HUES48 (cell line): ENCODE results near the gene SPP2.

ENCODE experiments used
- H3K27ac ChIP-seq: one replicate; pipeline ENCODE4 v1.7.0; 2013; ENCODE audit warnings: low read depth, low read length, inconsistent platforms
- H3K27me3 ChIP-seq: 2 replicates; pipeline ENCODE4 v1.6.1; 2013; ENCODE audit warnings: mild to moderate bottlenecking, low read length; ENCODE audit not compliant: control insufficient read depth, insufficient read depth
- H3K36me3 ChIP-seq: 2 replicates; pipeline ENCODE4 v1.6.1; 2013; ENCODE audit warnings: low read length; ENCODE audit not compliant: control insufficient read depth, insufficient read depth
- H3K4me1 ChIP-seq: 2 replicates; pipeline ENCODE4 v1.6.1; 2013; ENCODE audit warnings: mild to moderate bottlenecking, low read length; ENCODE audit not compliant: control insufficient read depth, insufficient read depth
- H3K4me3 ChIP-seq: 2 replicates; pipeline ENCODE4 v1.5.1; 2013; ENCODE audit warnings: mild to moderate bottlenecking, low read depth, low read length
- H3K9ac ChIP-seq: 2 replicates; pipeline ENCODE4 v1.6.1; 2013; ENCODE audit warnings: mild to moderate bottlenecking, low read depth, low read length, moderate library complexity
- H3K9me3 ChIP-seq: 2 replicates; pipeline ENCODE4 v1.6.1; 2013; ENCODE audit warnings: low read length; ENCODE audit not compliant: control insufficient read depth, insufficient read depth

The SPP2 gene

DNA sequence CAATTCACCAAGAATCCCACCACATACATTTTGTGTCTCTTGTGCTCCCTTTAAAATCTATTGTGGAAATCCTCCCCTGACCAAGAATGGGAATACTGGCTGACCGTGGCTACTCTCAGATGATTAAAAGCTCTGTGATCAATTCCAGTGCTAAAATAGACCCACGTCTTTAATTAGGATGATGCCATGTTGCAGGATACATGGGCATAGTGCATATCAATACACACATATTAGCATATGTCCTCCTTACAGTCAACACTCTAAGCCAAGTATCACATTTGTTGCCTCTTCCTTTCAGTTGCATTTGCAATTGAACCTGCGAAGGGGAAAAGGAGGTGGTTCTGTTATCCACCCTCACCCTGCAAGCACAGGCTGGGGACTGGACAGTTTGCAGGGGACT lies 41.8 kb downstream of the SPP2 start:
- H3K36me3 ChIP-seq: no peaks in the 10 kb centered on the region
- peaks cover 9% of the 10 kb centered on the region for H3K4me1 ChIP-seq
- H3K27ac ChIP-seq: no peak overlapping the region
- H3K9me3 ChIP-seq: peaks cover 4% of the 10 kb centered on the region
- H3K9ac ChIP-seq: no peak overlapping the region
- H3K27me3 ChIP-seq: no peaks in the 10 kb centered on the region
- no peak overlapping the region for H3K4me3 ChIP-seq

DNA sequence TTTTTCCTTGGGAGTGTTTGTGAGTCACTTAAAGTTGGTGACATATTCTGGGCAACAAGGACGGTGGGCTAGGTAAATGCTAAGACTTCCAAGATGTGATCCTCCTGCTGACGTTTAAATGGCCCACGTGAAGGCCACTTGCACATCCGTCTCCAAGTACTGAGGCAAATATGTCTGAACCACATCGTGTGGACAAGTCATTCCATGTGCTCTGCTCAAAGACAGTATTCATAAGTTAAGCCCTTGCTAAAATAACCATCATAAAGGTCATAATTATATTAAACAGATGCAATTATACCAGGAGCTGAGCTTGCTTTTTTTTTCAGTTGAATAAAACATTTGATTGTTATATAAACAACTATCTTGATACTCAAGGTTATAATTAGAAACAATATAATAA lies 44.8 kb downstream of the SPP2 start:
- Histone ChIP-seq H3K27me3 (no peaks in the 10 kb centered on the region), H3K27ac (no peak overlapping the region), H3K9ac (no peak overlapping the region), H3K4me3 (no peak overlapping the region), H3K4me1 (peaks cover 9% of the 10 kb centered on the region), H3K9me3 (no peaks in the 10 kb centered on the region), H3K36me3 (no peaks in the 10 kb centered on the region)

DNA sequence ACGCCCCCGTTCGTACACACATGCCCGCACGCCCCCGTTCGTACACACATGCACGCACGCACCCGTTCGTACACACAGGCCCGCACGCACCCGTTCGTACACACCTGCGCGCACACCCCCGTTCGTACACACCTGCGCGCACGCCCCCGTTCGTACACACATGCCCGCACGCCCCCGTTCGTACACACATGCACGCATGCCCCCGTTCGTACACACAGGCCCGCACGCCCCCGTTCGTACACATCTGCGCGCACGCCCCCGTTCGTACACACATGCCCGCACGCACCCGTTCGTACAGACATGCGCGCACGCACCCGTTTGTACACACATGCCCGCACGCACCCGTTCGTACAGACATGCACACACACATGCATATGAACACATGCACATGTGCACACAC lies 45.7 kb downstream of the SPP2 start:
- Histone ChIP-seq H3K9me3 (no peaks in the 10 kb centered on the region), H3K36me3 (no peaks in the 10 kb centered on the region), H3K27ac (no peak overlapping the region), H3K4me3 (no peak overlapping the region), H3K9ac (no peak overlapping the region), H3K27me3 (no peaks in the 10 kb centered on the region), H3K4me1 (peaks cover 9% of the 10 kb centered on the region)

DNA sequence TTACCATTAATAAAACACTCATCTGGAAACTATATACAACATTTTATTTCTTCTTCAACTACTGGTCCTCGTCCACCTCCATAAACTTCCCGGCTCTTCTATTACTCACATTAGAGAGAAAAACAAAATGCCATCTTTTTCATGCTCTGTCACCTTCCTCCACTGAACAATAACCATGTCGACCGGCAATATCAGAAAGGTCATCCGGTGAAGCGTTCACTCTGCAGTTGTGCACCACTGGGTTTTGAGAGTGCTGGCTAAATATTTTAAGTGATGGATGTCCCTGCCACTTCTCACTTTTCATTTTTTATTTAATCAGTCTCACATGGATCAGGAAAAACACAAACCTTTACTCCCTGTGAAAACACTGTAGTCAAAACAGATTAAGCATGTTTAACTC lies 48.2 kb downstream of the SPP2 start:
- Histone ChIP-seq H3K9ac (no peak overlapping the region), H3K27ac (no peak overlapping the region), H3K36me3 (no peaks in the 10 kb centered on the region), H3K4me3 (no peak overlapping the region), H3K4me1 (no peaks in the 10 kb centered on the region), H3K27me3 (no peaks in the 10 kb centered on the region), H3K9me3 (no peaks in the 10 kb centered on the region)

DNA sequence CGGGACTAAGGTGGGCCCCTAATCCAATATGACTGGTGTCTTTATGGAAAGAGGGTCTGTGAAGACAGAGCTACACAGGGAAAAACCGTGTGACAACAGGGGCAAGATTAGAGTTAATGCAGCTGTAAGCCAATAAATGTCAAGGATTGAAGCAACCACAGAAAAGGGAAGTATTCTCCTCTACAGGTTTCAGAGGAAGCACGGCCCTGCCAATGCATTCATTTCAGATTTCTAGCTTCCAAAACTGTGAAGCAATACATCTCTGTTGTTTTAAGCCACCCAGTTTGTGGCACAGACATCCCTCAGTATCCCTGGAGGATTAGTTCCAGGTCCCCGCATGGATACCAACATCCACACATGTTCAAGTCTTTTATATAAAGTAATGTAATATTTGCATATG lies 48.8 kb downstream of the SPP2 start:
- Histone ChIP-seq H3K4me3 (no peak overlapping the region), H3K36me3 (no peaks in the 10 kb centered on the region), H3K27ac (no peak overlapping the region), H3K27me3 (no peaks in the 10 kb centered on the region), H3K4me1 (no peaks in the 10 kb centered on the region), H3K9ac (no peak overlapping the region), H3K9me3 (no peaks in the 10 kb centered on the region)

DNA sequence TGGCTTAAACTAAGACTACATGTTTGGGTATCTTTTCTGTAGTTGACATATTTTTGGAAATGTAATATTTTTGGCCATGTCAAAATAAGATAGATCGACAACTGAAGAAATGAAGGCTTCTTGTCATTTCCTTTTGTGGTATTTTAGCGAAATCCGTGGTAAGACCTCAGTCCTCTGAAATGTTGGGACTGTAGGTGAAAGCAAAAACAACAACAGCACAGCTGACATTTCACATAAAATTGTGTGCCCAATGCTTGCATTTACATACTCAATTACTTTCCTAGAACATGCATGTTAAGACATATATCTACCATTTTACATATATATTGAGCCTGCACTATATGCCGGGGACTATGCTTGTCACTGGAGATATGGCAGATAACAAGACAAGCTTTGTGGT lies 50.2 kb downstream of the SPP2 start:
- Histone ChIP-seq H3K9me3 (no peaks in the 10 kb centered on the region), H3K4me3 (no peak overlapping the region), H3K27me3 (no peaks in the 10 kb centered on the region), H3K9ac (no peak overlapping the region), H3K27ac (no peak overlapping the region), H3K4me1 (no peaks in the 10 kb centered on the region), H3K36me3 (no peaks in the 10 kb centered on the region)

DNA sequence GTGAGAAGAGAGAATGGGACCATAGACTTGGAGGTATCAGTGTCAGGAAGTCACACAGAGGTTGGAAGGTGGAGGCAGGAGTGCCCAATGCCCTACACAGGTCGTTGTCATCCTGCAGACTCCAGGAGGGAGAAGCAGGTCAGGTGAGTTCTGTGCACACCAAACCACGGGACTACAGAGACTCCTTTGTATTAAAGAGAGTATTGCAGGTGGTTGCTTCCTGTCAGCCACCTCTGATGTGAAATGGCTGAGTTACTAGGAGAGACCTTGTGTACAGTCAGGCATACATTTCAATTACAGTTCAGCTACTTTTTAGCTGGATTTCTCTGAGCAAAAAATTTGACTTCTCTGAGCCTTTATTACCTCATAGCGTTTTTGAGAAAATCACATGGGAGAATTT lies 51.6 kb downstream of the SPP2 start:
- Histone ChIP-seq H3K27ac (no peak overlapping the region), H3K9ac (no peak overlapping the region), H3K4me3 (no peak overlapping the region), H3K27me3 (no peaks in the 10 kb centered on the region), H3K9me3 (no peaks in the 10 kb centered on the region), H3K36me3 (no peaks in the 10 kb centered on the region), H3K4me1 (no peaks in the 10 kb centered on the region)

DNA sequence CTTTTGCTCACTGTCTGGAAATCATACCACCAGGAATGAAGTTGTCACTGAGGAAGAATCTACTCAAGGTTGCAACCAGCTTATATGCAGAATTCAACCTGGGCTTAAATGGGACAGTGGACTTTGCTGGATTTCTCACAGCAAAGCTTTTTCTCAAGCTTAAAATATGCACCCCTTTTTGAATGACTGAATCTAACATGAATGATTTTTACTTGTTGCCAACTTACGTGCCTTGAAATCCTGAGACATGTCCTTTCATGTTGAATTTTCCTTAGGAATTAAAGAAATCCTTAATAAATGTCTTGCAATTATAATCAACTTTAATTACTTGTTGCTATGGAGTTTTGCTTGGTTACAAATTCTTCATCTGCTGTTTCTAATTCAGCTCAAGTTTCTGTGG lies 57.4 kb downstream of the SPP2 start:
- H3K4me1 ChIP-seq: no peaks in the 10 kb centered on the region
- H3K27ac ChIP-seq: no peak overlapping the region
- no peaks in the 10 kb centered on the region for H3K36me3 ChIP-seq
- H3K9me3 ChIP-seq: no peaks in the 10 kb centered on the region
- H3K9ac ChIP-seq: no peak overlapping the region
- no peak overlapping the region for H3K4me3 ChIP-seq
- H3K27me3 ChIP-seq: no peaks in the 10 kb centered on the region

DNA sequence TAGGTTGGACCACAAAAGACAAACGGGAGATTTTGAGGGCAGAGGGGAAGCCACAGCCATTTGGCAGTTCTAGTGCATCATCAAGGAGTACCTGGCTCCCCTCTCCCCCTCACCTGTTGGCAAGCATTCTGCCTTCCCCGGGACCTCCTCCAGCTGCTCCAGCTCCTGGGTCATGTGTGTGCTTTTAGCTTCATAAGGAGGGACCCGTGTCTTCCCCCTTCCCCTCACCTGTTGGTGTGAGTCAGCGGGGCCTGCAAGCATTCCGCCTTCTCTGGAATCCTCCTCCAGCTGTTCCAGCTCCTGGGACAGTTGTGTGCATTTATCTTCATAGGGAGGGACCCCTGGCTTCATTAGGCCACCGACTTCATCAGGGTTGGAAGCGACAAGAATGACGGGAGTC lies 58.8 kb downstream of the SPP2 start:
- no peaks in the 10 kb centered on the region for H3K9me3 ChIP-seq
- no peaks in the 10 kb centered on the region for H3K27me3 ChIP-seq
- no peak overlapping the region for H3K9ac ChIP-seq
- no peak overlapping the region for H3K27ac ChIP-seq
- no peaks in the 10 kb centered on the region for H3K4me1 ChIP-seq
- H3K36me3 ChIP-seq: no peaks in the 10 kb centered on the region
- no peak overlapping the region for H3K4me3 ChIP-seq

DNA sequence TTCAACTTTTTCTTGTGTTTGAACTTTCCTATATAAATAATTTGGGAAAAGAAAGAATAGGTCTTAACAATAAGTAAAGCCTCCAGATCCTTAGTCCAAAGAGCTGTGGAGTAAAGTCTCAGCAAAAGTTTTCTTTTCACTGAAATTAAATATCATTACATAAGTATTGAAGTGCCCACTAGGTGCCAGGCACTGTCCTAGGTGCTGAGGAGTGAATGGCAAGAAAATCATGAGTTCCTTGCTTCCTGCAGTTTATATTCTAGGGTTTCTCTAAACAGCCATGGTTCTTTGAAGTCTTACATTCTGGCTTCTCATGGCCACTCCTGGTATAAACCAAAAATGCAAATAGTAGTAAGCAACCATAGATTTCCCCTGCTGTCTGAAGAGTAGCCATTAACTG lies 59.7 kb downstream of the SPP2 start:
- no peaks in the 10 kb centered on the region for H3K9me3 ChIP-seq

DNA sequence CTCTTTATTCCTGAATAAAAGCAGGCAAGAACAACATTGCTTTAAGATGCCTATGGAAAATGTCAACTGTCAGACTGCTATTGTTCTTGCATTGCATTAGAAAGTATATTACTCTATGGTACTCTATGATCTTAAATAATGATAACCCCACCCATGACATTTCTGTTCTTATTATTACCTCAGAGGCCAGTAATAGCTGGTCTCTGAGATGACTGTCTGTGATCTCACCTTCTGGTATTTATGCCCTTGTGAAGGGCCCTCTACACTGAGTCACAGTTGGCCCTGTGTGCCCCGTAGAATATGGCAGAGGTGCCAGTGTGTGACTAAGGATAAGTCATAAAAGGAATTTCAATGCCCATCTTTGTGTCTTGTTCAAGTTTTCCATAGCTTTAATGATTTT lies 61.0 kb downstream of the SPP2 start:
- Histone ChIP-seq H3K9ac (no peak overlapping the region), H3K27me3 (no peaks in the 10 kb centered on the region), H3K36me3 (no peaks in the 10 kb centered on the region), H3K4me3 (no peak overlapping the region), H3K4me1 (no peaks in the 10 kb centered on the region), H3K27ac (no peak overlapping the region), H3K9me3 (no peaks in the 10 kb centered on the region)

More for the DNA sequence above, 59.7 kb downstream of the SPP2 start:
- no peaks in the 10 kb centered on the region for H3K4me1 ChIP-seq
- no peaks in the 10 kb centered on the region for H3K36me3 ChIP-seq
- no peak overlapping the region for H3K9ac ChIP-seq
- H3K27me3 ChIP-seq: no peaks in the 10 kb centered on the region
- no peak overlapping the region for H3K27ac ChIP-seq
- H3K4me3 ChIP-seq: no peak overlapping the region

DNA sequence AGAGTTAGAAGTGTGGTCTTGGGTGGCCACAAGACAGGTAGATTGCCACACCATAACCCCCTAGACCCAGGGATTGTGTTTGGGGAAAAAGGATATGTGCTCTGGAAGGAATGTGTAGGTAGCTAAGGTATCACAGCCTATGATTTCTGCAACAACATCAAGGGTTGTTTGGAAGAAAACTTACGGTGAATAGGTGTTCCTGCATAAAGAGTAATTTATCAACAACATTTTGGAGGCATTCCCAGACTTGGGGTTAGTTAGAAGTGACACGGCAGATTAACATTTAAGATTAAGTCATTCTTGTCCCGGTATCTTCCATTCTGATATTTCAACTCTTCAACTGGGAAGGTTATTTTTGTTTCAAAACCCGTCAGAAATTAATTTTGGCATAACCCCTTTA lies 65.5 kb downstream of the SPP2 start:
- no peaks in the 10 kb centered on the region for H3K4me1 ChIP-seq
- H3K4me3 ChIP-seq: no peak overlapping the region

More for the DNA sequence above, 65.5 kb downstream of the SPP2 start:
- H3K36me3 ChIP-seq: no peaks in the 10 kb centered on the region
- H3K27ac ChIP-seq: no peak overlapping the region
- H3K27me3 ChIP-seq: no peaks in the 10 kb centered on the region
- H3K9ac ChIP-seq: no peak overlapping the region
- no peaks in the 10 kb centered on the region for H3K9me3 ChIP-seq
